ENCODE results near the gene ZXDA.
"Not testable (repeated sequence)": the region's sequence is repeated elsewhere in the genome, so short reads cannot be mapped to it uniquely, and the experiment has no call there.

The ZXDA gene, protein sequence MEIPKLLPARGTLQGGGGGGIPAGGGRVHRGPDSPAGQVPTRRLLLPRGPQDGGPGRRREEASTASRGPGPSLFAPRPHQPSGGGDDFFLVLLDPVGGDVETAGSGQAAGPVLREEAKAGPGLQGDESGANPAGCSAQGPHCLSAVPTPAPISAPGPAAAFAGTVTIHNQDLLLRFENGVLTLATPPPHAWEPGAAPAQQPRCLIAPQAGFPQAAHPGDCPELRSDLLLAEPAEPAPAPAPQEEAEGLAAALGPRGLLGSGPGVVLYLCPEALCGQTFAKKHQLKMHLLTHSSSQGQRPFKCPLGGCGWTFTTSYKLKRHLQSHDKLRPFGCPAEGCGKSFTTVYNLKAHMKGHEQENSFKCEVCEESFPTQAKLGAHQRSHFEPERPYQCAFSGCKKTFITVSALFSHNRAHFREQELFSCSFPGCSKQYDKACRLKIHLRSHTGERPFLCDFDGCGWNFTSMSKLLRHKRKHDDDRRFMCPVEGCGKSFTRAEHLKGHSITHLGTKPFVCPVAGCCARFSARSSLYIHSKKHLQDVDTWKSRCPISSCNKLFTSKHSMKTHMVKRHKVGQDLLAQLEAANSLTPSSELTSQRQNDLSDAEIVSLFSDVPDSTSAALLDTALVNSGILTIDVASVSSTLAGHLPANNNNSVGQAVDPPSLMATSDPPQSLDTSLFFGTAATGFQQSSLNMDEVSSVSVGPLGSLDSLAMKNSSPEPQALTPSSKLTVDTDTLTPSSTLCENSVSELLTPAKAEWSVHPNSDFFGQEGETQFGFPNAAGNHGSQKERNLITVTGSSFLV

DNA sequence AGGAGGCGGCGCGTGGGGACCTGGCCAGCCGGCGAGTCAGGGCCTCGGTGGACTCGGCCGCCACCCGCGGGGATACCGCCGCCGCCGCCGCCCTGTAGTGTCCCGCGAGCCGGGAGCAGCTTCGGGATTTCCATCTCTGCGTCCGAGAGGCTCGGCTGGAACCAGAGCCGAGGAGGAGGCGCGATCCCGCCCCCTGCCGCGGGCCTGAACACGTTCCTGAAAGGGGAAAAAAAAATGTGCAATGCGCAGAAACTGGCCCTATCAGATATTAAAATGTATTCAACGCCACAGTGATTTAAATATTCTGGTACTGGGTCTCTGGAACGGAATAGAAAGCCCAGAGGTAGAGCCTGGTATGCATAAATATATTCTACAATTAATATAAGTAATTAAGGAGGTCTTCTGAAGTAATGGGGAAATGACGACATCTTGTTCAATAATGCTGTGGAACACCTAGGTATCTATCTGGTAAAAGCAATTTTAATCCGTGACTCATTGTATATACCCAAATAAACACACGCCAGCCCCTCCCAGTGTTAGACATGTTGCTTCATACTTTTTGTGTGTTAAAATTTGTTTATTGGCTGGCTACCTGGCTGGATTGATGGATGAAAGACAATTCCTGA is at the start of gene ZXDA:
ZXDA (minus strand) TSS at position 172 of the 626 bp plus-strand sequence; CDS start at position 134, 38 bp downstream.
- CTCF ChIA-PET; DNase-seq (ENCODE audit: extremely low spot score); POLR2A ChIA-PET: not testable (repeated sequence)

DNA sequence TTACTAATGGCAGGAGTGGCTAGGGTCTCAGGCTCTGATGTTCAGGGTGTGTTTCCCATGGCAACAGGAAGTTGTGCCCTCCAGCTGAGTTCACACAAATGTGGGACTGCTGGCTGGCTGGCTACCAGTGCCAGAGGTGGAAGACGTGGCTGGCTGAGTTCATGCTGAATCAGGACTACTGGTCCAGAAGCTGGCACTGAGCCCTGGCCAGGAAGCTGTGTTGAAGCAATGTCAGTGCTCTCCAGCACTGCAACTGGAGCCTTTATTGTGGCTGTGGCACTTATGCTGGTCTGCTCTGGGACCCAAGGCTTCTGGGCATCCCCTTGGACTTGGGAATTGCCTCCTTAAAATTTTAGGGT is 42.0 kb upstream of the ZXDA start:
- DNase-seq (ENCODE audit: extremely low spot score), result no peak
- CTCF ChIA-PET, result no interaction called here
- POLR2A ChIA-PET, result no interaction called here
- TF ChIP-seq CTCF (IDR thresholded peaks at IDR 0.05; ENCODE audit: control extremely low read depth, extremely low read depth, low read depth, missing control alignments), result no peak

- ChIA-PET CTCF (no interaction called here), POLR2A (no interaction called here)
- DNase-seq (ENCODE audit: extremely low spot score), result no peak
- no peak for TF ChIP-seq CTCF (IDR thresholded peaks at IDR 0.05; ENCODE audit: control extremely low read depth, extremely low read depth, low read depth, missing control alignments)
Measured at GRCh38 chrX:57951666-57952319, 41.5 kb upstream of the ZXDA start.

GRCh38 chrX:57933321-57933720 is 23.1 kb upstream of the ZXDA start:
- TF ChIP-seq CTCF (IDR thresholded peaks at IDR 0.05; ENCODE audit: control extremely low read depth, extremely low read depth, low read depth, missing control alignments), result no peak
- no peak for DNase-seq (ENCODE audit: extremely low spot score)
- ChIA-PET CTCF (no interaction called here), POLR2A (no interaction called here)

DNA sequence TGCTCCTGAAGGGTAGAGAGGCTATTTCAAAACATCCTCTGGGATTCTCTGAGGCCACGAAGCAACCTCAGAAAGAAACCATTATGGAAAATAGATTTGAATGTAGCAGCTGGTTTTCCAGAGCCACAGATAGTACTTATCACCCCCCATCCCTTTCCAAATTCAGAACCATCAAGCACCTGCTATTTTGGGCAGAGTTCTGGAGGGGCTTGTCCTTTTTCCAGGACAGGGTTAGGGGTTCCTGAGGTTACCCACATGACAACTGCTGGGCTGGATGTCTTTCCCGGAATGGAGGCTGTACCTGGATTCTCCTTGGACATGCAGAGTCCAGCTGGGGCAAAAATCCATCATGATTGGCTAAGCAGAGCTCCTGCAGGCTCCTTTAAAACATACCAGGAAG is 22.0 kb upstream of the ZXDA start:
- no peak for TF ChIP-seq CTCF (IDR thresholded peaks at IDR 0.05; ENCODE audit: control extremely low read depth, extremely low read depth, low read depth, missing control alignments)
- POLR2A ChIA-PET, result no interaction called here
- no peak for DNase-seq (ENCODE audit: extremely low spot score)
- CTCF ChIA-PET, result no interaction called here

- no peak for TF ChIP-seq CTCF (IDR thresholded peaks at IDR 0.05; ENCODE audit: control extremely low read depth, extremely low read depth, low read depth, missing control alignments)
- DNase-seq (ENCODE audit: extremely low spot score), result no peak
- ChIA-PET CTCF (interaction anchor here (0.8 to 0.9 kb wide), 3 partner anchors 108 to 115 kb away, joined by 3 to 4 read pairs (median 3); no protein-coding TSS in a partner anchor), POLR2A (no interaction called here)
Measured at GRCh38 chrX:57930051-57930450, 19.8 kb upstream of the ZXDA start.
